Dendritic cell treated with granulocyte-macrophage colony-stimulating factor and Interleukin-4, amounts not matched to agents 40 ng/mL and 50 ng/mL, for 4 days (primary cell): ENCODE data around the gene PAN3.
"Not testable (repeated sequence)": the region's sequence is repeated elsewhere in the genome, so short reads cannot be mapped to it uniquely, and the experiment has no call there.

ENCODE experiments used
- H3K27ac Mint-ChIP-seq: one replicate; pipeline ENCODE4 v1.8.0; 2022; ENCODE audit warnings: mild to moderate bottlenecking, mixed read lengths
- H3K27me3 Mint-ChIP-seq: one replicate; pipeline ENCODE4 v1.8.0; 2022; ENCODE audit warnings: mild to moderate bottlenecking, mixed read lengths
- H3K36me3 Mint-ChIP-seq: one replicate; pipeline ENCODE4 v1.8.0; 2022; ENCODE audit warnings: low read depth, mixed read lengths
- H3K4me1 Mint-ChIP-seq: one replicate; pipeline ENCODE4 v1.8.0; 2022; ENCODE audit warnings: low read depth, mixed read lengths
- H3K4me3 Mint-ChIP-seq: one replicate; pipeline ENCODE4 v1.8.0; 2022; ENCODE audit warnings: mild to moderate bottlenecking, moderate library complexity, mixed read lengths
- H3K9me3 Mint-ChIP-seq: one replicate; pipeline ENCODE4 v1.8.0; 2022; ENCODE audit warnings: mixed read lengths
- intact Hi-C: fragments of 100-400 bp; cut with micrococcal nuclease; formaldehyde crosslinking; loops from one replicate; pipeline ENCODE4 v1.15.0; 2022

PAN3 gene

GRCh38 chr13:28138012-28138755, at the start of gene PAN3:
PAN3 (plus strand) TSS chr13:28138545; CDS start chr13:28138658, 113 bp downstream.
- Mint-ChIP-seq H3K4me1 (peaks cover 58% of the 10 kb centered on the region), H3K9me3 (no peaks in the 10 kb centered on the region), H3K27ac (peak within 1 kb of the TSS; percentile 99), H3K27me3 (no peaks in the 10 kb centered on the region), H3K4me3 (peak within 1 kb of the TSS; percentile 83), H3K36me3 (peaks cover 25% of the 10 kb centered on the region)
- intact Hi-C loops = loop anchor here (5.0 kb wide), 2 partner anchors 96 to 519 kb away; partner anchors contain the start of gene POMP

GRCh38 chr13:28089065-28089464, 49.3 kb upstream of the PAN3 start:
- intact Hi-C loops = no loop called here
- no peaks in the 10 kb centered on the region for H3K36me3 Mint-ChIP-seq
- H3K27me3 Mint-ChIP-seq = no peaks in the 10 kb centered on the region
- no peaks in the 10 kb centered on the region for H3K9me3 Mint-ChIP-seq
- peaks cover 24% of the 10 kb centered on the region for H3K4me1 Mint-ChIP-seq
- no peak overlapping the region for H3K4me3 Mint-ChIP-seq
- no peak overlapping the region for H3K27ac Mint-ChIP-seq

GRCh38 chr13:28092431-28092830, 45.9 kb upstream of the PAN3 start:
- peaks cover 40% of the 10 kb centered on the region for H3K4me1 Mint-ChIP-seq
- H3K4me3 Mint-ChIP-seq = no peak overlapping the region
- H3K27ac Mint-ChIP-seq = no peak overlapping the region
- H3K9me3 Mint-ChIP-seq = no peaks in the 10 kb centered on the region
- no peaks in the 10 kb centered on the region for H3K27me3 Mint-ChIP-seq
- no peaks in the 10 kb centered on the region for H3K36me3 Mint-ChIP-seq
- intact Hi-C loops = no loop called here

- Mint-ChIP-seq H3K27ac (peak overlapping the region; percentile 9), H3K4me1 (peaks cover 42% of the 10 kb centered on the region), H3K4me3 (no peak overlapping the region), H3K36me3 (no peaks in the 10 kb centered on the region), H3K9me3 (no peaks in the 10 kb centered on the region), H3K27me3 (peaks cover 4% of the 10 kb centered on the region)
- intact Hi-C loops = no loop called here
Observed at GRCh38 chr13:28093881-28094280, 44.5 kb upstream of the PAN3 start.

GRCh38 chr13:28094306-28094705, 44.0 kb upstream of the PAN3 start:
- Mint-ChIP-seq H3K36me3 (no peaks in the 10 kb centered on the region), H3K4me1 (peaks cover 42% of the 10 kb centered on the region), H3K27ac (peak overlapping the region; percentile 9), H3K4me3 (no peak overlapping the region), H3K27me3 (peaks cover 5% of the 10 kb centered on the region), H3K9me3 (no peaks in the 10 kb centered on the region)
- intact Hi-C loops = no loop called here

GRCh38 chr13:28097503-28097902, 40.8 kb upstream of the PAN3 start:
- Mint-ChIP-seq H3K27me3 (peaks cover 24% of the 10 kb centered on the region), H3K27ac (no peak overlapping the region), H3K4me1 (peaks cover 55% of the 10 kb centered on the region), H3K9me3 (no peaks in the 10 kb centered on the region), H3K36me3 (peaks cover 6% of the 10 kb centered on the region), H3K4me3 (no peak overlapping the region)
- intact Hi-C loops = no loop called here

GRCh38 chr13:28099396-28100149, 38.8 kb upstream of the PAN3 start:
- peaks cover 24% of the 10 kb centered on the region for H3K27me3 Mint-ChIP-seq
- intact Hi-C loops = no loop called here
- H3K4me3 Mint-ChIP-seq = peak overlapping the region; percentile 84
- H3K27ac Mint-ChIP-seq = peak overlapping the region; percentile 52
- H3K9me3 Mint-ChIP-seq = no peaks in the 10 kb centered on the region
- H3K4me1 Mint-ChIP-seq = peaks cover 41% of the 10 kb centered on the region
- peaks cover 6% of the 10 kb centered on the region for H3K36me3 Mint-ChIP-seq

GRCh38 chr13:28100150-28101121, 37.9 kb upstream of the PAN3 start, which contains the start of gene FLT3:
FLT3 (minus strand) TSS chr13:28100576; CDS start chr13:28100510, 66 bp downstream.
- intact Hi-C loops = no loop called here
- H3K27ac Mint-ChIP-seq = peak within 1 kb of the TSS; percentile 52
- H3K4me3 Mint-ChIP-seq = peak within 1 kb of the TSS; percentile 84
- H3K36me3 Mint-ChIP-seq = peaks cover 6% of the 10 kb centered on the region
- H3K9me3 Mint-ChIP-seq = no peaks in the 10 kb centered on the region
- peaks cover 33% of the 10 kb centered on the region for H3K4me1 Mint-ChIP-seq
- peaks cover 24% of the 10 kb centered on the region for H3K27me3 Mint-ChIP-seq

GRCh38 chr13:28101886-28102285, 36.5 kb upstream of the PAN3 start:
- intact Hi-C loops, H3K9me3 Mint-ChIP-seq: not testable (repeated sequence)

GRCh38 chr13:28106976-28107375, 31.4 kb upstream of the PAN3 start:
- intact Hi-C loops = no loop called here
- H3K36me3 Mint-ChIP-seq = no peaks in the 10 kb centered on the region
- H3K27me3 Mint-ChIP-seq = no peaks in the 10 kb centered on the region
- no peaks in the 10 kb centered on the region for H3K9me3 Mint-ChIP-seq
- H3K27ac Mint-ChIP-seq = no peak overlapping the region
- H3K4me1 Mint-ChIP-seq = peaks cover 27% of the 10 kb centered on the region
- no peak overlapping the region for H3K4me3 Mint-ChIP-seq

More at GRCh38 chr13:28101886-28102285, 36.5 kb upstream of the PAN3 start:
- not testable (repeated sequence) for H3K27ac Mint-ChIP-seq, H3K4me3 Mint-ChIP-seq, H3K36me3 Mint-ChIP-seq
- Mint-ChIP-seq H3K27me3 (peaks cover 24% of the 10 kb centered on the region), H3K4me1 (peaks cover 29% of the 10 kb centered on the region)

GRCh38 chr13:28110414-28110813, 27.9 kb upstream of the PAN3 start:
- Mint-ChIP-seq H3K36me3 (no peaks in the 10 kb centered on the region), H3K4me3 (no peak overlapping the region), H3K9me3 (no peaks in the 10 kb centered on the region), H3K27me3 (no peaks in the 10 kb centered on the region), H3K4me1 (peaks cover 20% of the 10 kb centered on the region), H3K27ac (no peak overlapping the region)
- intact Hi-C loops = no loop called here

- Mint-ChIP-seq H3K9me3 (no peaks in the 10 kb centered on the region), H3K27me3 (no peaks in the 10 kb centered on the region), H3K27ac (no peak overlapping the region), H3K36me3 (no peaks in the 10 kb centered on the region), H3K4me3 (no peak overlapping the region), H3K4me1 (peaks cover 5% of the 10 kb centered on the region)
- intact Hi-C loops = no loop called here
Observed at GRCh38 chr13:28116736-28117135, 21.6 kb upstream of the PAN3 start.

GRCh38 chr13:28117689-28118377, 20.5 kb upstream of the PAN3 start:
- Mint-ChIP-seq H3K4me1 (peaks cover 11% of the 10 kb centered on the region), H3K9me3 (no peaks in the 10 kb centered on the region), H3K36me3 (no peaks in the 10 kb centered on the region), H3K27ac (peak overlapping the region; percentile 61), H3K4me3 (no peak overlapping the region), H3K27me3 (no peaks in the 10 kb centered on the region)
- intact Hi-C loops = no loop called here
